GM21447 (cell line): ENCODE results near the gene IL17B.

Experiments
- ATAC-seq: cut with Tn5 transposase; IDR thresholded peaks from one replicate; pipeline ENCODE4 v1.9.1; 2021; ENCODE audit not compliant: unreplicated experiment

Gene IL17B, protein sequence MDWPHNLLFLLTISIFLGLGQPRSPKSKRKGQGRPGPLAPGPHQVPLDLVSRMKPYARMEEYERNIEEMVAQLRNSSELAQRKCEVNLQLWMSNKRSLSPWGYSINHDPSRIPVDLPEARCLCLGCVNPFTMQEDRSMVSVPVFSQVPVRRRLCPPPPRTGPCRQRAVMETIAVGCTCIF

DNA sequence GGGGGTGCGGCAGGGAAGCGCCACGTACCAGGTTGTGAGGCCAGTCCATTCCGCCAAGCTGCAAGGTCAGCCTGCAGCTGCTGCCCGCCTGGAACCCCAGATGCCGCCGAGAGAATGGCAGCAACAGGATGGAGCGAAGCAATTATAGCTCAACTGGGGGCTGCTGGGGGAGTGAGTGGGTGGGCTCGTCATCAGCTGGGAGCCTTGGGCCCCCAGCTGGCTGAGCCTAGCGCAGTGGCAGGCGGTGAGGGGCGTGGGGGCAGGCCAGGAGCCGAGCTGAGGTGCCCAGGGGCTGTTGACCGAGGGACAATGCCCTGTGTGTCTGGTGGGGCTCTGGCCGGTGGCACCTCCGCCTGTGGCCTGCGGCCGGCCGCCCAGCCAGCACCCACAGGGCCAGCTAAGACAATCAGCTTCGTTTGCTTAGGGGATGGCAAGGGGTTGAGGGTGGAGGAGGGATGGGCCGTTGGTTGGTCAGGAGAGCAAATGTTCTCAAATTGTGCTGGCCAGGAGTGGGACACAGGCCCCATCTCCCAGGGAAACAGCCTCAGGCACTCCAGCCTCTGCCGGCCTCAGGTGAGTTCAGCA, at the start of gene IL17B:
Gene IL17B, minus strand, starts transcription at position 116 of the 585 bp plus-strand sequence. Its CDS starts 67 bp downstream, at position 49.
- ATAC-seq: no peak

DNA sequence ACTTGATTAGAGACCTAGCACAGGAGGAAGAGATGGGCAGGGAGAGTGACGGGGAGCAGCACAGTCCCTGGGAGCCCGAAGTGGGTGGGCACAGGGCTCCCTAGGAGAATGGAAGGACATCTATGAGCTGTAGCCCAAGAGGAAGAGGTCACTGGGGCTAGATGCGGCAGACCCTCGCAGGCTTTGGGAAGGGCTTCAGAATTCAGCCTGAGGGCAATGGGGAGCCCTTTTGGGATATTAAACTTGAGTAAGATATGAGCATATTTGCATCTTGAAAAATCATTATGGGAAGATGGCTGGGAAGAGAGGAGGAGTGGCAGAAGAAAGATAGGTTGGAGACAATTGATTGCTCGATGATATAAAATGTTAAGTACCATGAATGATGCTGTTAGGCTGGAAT, 48.9 kb upstream of the IL17B start:
- no peak for ATAC-seq

DNA sequence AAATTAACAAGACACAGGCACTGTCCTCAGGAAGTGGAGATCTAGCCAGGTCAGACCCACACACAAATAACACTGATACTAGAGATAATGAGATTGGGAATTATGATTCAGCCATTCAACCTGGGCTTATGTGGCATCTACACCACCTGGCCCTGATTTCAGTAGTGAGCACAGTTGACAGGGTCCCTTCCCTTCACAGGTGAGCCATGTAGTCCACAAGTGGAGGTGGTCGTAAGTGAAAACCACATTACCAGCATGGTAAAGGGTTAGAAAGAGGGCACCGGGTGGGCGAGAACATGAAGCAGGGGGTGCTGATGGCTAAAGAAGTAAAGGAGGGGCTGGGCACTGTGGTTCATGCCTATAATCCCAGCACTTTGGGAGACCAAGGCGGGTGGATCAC, 48.3 kb upstream of the IL17B start:
- no peak for ATAC-seq

DNA sequence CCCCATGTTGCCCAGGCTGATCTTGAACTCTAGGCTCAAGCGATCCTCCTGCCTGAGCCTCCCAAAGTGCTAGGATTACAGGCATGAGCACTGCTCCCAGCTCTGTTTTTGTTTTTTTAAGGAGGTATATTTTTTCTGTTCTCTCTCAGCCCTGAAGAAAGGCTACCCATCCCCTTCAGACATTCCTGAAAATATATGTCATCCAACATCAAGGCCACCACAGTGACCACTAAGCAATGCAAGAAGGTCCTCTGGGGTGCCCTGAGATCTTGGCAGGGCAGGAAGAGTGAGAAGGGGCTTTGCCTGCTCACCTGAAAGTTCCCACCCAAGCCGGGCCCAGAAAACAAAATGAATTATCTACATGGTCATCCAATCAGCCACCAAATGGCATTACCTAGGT, 47.8 kb upstream of the IL17B start:
- no peak for ATAC-seq

DNA sequence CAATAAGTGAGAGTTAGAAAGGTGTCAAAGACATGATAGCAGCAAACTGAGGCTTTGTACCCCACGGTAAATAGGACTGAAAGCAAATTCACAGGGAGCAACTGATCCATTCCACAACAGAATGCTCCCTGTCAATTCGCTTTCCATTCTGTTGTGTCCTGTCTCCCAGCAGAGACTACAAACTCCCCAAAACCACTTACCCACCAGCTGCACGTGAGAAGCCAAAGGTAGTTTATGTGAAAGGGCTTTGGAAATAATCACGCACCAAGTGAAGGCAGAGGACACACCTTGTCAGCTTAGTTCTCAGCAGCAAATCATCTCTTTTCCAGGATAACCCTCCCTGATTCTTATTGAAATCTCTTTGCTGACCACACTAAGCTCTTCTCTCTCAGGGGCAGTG, 46.6 kb upstream of the IL17B start:
- ATAC-seq: no peak

DNA sequence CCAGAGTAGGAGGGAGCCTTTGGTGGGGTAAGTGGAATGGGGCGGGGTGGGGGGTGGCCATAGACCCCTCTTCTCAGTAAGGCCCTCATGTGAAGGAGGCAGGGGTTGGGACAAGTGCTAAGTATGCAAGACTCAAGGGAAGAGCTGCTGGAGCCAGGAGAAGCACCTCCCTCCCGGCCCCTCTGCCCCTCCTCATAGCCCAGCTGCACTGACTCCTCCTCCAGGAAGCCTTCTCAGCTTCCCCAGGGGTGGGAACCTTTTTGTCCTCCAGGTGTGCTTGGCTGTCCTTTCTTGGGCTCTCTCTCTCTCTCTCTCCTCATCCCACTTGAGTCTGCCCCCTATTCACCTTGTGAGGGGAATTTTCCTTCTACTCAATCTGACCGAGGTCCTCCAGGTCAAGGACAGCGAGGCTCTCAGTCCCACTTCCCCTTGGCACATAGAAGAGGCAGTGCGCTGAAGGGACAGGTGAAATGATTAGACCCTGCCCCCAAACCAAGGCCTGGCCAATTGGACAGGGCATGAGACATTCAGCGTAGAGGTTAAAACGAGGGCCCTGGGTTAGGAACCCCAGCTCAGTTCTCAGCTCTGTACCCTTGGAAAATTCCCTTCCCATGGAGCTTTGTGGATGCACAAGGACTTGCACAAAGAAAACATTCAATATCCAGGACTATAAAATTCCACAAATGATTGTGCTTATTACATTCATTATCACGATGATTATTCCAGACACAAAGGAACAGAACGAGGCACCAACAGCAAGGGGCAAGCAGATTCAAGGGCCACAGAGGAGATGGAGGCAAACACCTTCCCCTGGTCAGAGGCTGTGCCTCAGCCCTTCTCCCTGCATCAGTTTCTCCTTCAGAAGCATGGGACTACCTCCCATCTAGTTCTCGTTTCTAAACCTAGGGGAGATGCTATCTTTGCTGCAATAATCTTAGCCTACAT, 45.6 kb upstream of the IL17B start:
- no peak for ATAC-seq

DNA sequence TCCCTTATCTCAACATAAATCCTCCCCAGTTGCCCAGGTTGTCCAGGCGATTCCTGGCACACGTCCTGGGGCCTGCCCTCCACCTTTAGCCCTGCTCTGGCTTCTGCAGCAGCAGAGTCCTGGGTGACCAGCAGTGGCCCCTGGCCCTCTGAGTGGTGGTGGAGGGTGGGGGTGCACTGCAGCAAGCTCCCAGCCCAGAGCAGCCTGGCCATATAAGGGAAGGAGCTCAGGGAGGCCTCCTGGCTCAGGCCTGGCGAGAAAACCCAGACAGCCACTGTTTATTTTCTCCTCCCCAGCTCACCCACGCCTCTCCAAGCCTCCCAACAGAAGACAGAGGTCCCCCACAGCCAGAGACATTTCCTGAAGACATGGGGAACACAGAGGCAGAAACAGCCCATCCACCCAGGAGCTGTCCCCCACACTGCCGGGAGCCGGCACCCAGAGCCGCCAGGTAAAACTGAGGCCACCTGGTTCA, 44.7 kb upstream of the IL17B start:
- ATAC-seq: no peak

DNA sequence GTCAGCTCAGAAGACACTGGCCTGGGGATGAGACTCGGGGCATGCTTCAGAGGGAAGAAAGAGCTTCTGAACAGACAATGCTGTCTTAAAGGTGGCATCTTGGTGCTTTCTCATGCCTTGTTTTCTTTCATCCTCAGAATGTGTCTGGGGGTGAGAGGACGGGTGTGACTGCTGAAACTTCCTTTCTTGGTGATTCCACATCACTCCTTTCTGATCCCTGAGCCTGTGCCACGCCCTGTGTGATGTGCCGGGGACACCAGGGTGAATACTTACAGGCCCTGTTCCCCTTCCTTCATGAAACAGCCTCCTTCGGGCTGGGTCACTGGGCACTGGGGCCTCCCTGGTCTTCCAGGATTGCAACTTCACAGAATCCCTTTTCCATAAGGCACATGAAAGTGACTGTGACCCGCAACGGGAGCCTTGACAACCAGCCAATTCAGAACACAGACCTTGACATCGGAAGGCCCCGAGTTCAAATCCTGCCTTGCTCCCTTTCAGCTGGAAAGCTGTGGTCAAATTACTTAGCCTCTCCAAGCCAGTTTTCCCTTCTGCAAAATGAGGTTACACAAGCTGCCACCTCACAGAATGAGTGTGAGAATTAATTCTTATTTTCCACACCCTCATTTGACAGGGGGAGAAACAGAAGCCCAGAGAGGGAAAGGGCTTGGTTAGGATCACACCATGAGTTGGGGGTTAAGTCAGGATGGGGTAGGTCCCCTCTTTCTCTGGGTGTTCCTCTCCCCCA, 44.1 kb upstream of the IL17B start:
- no peak for ATAC-seq

DNA sequence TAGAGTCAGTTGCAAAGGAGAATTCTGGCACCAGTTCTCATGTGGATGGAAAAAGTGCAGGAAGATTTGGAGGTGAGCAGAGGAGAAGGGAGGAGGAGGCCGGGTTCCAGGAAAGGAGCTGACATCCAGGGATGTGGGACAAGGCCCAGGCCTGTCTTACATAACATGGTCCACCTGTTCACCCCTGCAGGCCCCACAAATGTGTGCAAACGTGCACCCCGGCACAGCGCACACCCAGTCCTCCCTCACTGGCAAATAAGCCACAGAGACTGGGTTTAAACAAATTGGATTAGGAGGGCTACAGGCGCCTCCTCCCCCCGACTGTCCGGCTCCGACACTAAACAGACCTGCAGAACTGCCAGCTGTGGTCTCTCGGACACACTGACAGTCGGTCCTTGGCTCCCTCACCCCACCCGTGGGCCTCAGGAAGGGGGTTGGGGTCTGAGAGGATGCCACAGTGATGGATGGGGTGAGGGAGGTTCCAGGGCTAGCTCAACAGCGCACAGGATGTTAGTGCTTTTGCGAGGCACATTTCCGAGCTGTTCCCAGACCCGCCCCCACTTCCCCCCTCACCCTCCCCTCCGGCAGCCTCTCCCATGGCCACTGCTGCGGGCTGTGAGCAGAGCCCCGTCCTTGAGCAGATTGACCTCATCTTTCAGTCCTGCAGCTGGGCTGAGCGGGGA, 43.4 kb upstream of the IL17B start:
- ATAC-seq: no peak

DNA sequence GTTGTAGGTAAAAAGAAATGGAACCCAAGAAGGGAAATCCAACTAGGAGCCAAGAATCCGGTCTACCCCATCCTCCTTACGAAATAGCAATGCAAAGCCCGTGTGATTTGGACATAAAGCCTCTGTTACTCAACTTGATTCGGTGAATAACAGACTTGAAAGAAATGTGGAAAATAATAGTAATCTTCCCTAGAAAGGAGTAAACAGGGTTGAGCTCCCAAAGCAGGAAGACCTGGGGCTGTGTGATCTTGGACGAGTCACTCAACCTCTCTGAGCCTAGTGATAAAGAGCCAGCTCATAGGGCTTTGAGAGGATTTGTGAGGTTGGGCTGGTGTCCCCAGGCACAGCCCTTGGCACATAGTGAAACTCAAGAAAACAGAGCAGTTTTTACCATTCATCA, 42.7 kb upstream of the IL17B start:
- no peak for ATAC-seq

DNA sequence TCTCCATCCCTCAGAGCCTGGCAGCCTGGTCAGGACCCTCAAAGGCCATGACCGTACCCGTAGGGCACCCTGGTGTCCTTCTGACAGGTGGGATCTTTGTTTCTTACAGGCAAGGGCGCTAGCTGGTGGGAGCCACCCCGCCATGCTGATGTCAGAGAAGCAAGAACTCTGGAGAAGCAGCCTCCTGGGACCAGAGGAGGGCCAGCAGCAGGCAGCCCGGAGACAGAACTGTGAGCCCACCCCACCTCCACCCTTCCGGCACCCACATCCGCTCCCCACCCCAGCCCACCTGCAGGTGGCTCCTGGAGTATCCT, 42.2 kb upstream of the IL17B start:
- ATAC-seq: no peak

DNA sequence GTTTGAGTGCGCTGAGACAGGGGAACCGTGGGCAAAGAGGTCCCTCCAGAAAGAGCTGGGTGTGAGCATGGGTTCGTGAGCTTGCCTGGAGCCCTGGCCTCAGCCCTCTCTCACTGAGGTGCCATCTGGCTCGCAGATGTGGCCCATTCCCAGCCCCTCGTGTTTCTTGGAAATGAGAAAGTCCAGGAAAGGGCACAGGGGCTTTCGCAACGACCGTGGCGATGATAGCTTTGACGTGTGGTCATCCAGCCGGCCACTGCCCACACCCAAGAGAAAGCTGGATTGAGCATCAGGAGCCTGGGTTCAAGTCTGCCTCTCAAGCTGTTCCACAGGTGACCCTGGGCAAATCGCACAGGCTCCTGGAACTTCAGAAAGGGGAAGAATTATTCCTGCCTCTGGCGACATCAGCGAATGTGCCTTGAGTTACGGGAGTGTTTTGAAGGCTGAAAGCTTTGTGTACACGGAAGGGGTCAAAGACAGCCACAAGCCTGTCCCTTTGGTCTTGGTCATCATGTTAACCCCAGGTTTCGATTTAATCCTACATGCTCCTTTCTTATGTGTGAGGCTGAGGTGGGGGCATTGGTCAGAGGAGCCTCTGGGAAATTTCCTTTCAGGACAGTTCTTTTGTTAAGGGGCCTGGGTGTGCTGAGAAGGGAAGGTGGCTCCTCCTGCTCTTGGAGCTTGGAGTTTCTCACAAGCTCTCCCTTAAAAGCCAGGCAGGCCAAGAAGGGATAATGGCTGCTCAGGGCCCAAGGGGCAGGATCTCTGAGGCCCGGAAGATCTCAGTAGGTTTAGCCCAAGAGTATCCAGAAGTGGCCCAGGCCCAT, 41.7 kb upstream of the IL17B start:
- ATAC-seq: no peak

DNA sequence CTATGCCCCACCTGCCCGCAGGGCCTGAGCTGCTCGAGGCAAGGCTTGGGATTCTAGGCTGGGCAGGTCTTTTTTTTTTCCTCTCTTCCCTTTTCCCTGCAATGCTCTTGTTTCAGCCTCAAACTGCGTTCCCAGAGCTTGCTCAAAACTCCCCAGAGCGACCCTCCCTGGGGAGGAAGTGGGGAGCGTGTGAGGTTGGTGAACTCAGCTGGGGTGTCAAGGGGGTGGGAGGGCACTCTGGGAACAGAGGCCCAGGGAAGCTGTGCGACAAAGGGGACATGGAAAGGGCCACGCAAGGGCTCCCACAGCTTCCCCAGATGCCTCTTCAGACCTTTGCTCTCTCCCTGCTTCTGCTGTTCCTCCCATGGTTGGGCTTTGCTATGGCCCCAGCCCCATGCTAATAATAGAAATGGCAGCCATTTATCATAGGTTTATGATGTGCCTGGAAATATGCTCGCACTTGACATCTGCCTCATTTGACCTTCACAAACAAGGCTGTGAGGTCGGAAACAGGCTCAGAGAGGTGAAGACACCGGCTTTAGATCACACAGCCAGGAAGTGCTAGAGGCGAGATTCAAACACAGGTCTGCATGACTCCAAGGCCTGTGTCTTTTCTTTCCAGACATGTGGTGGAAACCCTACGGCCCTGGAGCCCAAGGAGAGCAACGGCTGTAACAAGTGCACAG, 40.9 kb upstream of the IL17B start:
- no peak for ATAC-seq

DNA sequence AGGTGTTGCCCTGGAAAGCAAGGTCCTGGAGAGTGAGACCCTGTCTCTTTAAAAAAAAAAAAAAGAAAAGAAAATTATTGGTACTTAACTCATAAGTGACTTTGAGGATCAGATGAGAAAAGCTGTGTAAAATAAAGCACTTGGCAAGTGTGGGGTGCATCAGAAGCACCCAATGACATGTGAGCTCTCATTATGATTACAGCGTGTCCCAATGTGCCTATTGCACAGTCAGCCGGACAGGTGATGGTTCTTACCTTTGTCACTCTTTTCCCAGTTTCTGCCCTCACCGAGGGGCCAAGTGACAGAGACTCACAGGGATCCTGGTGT, 40.4 kb upstream of the IL17B start:
- no peak for ATAC-seq

DNA sequence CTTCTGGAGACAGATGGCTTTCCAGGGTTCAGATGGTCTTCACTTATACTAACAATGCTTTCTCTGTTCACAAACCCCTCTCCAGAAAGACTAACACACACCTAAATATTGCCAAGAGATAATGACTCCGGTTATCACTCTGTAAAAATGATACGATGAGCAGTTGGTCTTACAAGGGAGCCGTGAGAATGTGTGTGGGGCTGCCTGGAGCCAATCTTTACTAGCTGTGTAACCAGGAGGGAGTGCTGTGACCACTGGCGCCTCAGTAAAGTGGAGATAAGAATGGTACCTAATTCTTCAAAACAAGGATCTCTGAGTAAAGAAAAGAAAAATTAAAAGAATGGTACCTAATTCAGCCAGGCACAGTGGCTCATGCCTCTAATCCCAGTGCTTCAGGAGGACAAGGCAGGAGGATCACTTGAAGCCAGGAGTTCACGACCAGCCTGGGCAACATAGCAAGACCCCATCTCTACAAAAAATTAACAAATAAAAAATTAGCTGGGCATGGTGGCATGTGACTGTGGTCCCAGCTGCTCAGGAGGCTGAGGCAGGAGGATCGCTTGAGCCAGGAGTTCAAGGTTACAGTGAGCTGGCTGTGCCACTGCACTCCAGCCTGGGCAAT, 39.9 kb upstream of the IL17B start:
- ATAC-seq: no peak

DNA sequence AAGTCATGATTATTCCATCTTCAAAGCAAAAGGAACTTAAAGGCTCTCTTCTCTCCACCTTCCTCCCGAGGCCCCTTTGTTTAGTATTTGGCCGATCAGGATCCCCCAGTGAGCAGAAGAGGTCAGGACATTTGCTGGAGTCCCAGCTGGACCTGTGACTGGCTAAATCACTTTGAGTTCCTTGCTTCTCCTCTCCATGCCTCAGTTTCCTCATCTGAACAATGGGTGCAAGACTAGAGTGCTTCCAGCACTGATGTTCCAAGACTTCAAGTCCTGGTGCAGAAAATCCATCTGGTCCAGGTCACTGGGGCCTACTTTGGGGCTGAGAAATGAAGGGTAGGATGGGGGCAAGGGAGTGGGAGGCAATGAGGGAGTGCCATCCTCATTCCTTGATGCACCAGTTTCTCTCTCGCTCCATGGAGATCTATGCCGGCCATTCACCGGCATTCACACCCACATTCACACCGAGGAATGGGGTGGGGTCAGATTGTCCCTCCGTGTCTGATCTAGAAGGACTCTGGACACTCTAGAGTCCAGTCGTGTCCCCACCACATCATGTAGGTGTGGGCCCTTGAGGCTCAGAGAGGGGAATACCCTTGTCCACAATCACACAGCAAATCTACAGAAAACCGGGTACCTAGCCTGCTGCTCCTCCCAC, 38.7 kb upstream of the IL17B start:
- no peak for ATAC-seq

DNA sequence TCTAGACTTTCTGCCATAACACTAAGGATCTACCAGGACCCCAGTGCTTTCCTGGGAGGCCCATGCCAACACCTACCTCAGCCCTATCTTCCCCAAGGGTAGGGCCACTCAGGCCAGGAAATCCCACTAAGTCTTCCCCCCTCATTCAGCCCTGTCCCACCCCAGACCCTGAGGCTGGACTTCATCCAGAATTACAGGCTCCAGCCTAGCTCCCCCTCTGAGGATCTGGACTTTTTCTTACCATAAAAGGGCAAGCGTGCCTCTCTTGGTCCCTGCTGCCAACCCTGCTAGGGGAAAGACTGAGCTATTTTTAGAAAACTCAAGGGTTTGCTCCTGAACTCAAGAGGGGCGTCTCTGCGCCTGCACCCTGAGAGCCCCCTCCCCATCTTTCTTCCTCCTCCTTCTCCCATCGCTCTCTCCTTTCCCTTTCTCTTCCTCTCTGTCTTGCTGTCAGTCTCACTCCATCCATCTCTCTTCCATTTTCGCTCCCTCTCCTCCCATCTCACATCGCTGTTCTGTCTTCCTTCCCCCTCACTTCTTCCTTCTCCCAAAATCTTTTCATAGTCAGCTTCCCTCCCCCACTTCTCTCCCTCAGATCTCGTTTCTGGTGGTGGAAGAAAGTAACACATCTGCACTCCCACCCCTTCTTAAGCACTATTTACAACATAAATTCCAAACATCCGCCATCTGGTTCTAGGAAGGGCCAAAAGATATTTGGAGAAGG, 38.1 kb upstream of the IL17B start:
- no peak for ATAC-seq
